H1 (cell line): ENCODE measurements around the gene TIAM2. TPM values are rescaled to one million over a fixed set of nuclear protein-coding genes. Genes with fewer than 3 reads are reported as not detected.

Source experiments
- CTBP2 ChIP-seq: IDR thresholded peaks from 2 replicates; pipeline ENCODE4 v1.7.0; 2011; ENCODE audit warnings: borderline replicate concordance, mild to moderate bottlenecking, moderate library complexity, mixed read lengths, low read length; ENCODE audit not compliant: insufficient read depth, insufficient read length
- SIX5 ChIP-seq: IDR thresholded peaks from 2 replicates; pipeline ENCODE4 v1.6.1; 2011; ENCODE audit warnings: mild to moderate bottlenecking, low read depth, low read length
- polyA plus RNA-seq, 7 experiments: library from polyadenylated mRNA; depleted of rRNA in 3 of 7; stranded (reverse) in 5 of 7; unstranded in 2 of 7; fragments of >200 nt in 5 of 7; fragments of 200-250 nt in 2 of 7; gene quantifications; 1 replicate in 5 of 7; 2 replicates in 1 of 7; 4 replicates in 1 of 7; pipeline versions ENCODE4 v1.2.1 to v1.2.3, GENCODE V29; 2011 to 2013; ENCODE audit warnings: missing spikeins in 2 of 7, mixed read lengths in 2 of 7
- total RNA-seq: library from RNA; stranded (reverse); fragmentation: NEBNext Ultra II Directional; extraction: Animal tissue kit (Norgen Biotek cat#: 25700); gene quantifications from 2 replicates; pipeline ENCODE4 v1.2.1, GENCODE V29; 2021

The TIAM2 gene
- total and polyA plus RNA-seq, 2 of the 8 experiments (the other 6 are each of a cell fraction or from before 2014, with no cell fraction given) = 7.4 to 23.9 TPM

DNA sequence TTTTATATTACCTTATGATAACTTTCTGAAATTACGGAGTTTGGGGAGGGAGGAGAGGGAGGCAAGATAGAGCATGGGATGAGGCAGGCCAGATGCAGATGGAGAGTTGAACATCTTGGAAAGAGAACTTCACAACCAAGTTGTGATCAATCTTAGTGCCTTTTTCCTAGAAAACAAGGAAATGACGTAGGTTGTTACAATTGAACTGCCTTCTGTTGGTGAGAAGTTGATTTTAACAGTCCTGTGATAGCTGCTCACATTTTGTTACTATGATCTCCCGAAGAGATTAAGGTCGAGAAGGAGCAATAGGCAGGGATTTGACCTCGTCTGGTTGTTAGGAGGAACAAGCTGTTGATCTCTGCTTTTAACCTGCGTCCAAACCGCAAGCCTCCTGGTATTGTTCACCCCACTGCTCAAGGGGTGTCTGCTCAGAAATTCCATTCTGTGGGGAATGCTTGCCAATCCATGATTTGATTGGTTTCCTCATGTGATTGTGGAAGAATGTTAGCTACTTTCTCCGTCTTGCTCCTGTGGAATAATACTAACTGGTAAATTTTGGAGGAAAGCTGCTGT lies 35.1 kb downstream of the TIAM2 start (continued):
- TF ChIP-seq SIX5 = no peak
- no peak for TF ChIP-seq CTBP2
